PFSK-1 (cell line): ENCODE data around the gene COL4A6.

Experiments used
- POLR2AphosphoS5 ChIP-seq: IDR thresholded peaks from 2 replicates; pipeline ENCODE4 v1.6.1; 2012; ENCODE audit warnings: low read depth, mild to moderate bottlenecking, control low read depth, low read length, moderate library complexity
- REST ChIP-seq, 2 experiments: IDR thresholded peaks; 2 replicates each; pipeline versions ENCODE4 v1.6.1 to v1.8.0; 2011 to 2012; ENCODE audit warnings: low read depth in 2 of 2, low read length in 2 of 2, control low read depth in 1 of 2, inconsistent platforms in 1 of 2, mild to moderate bottlenecking in 1 of 2, moderate library complexity in 1 of 2; ENCODE audit not compliant: insufficient read depth in 1 of 2
- SIN3A ChIP-seq: IDR thresholded peaks from 2 replicates; pipeline ENCODE4 v1.6.1; 2012; ENCODE audit warnings: mild to moderate bottlenecking, low read length, moderate library complexity, borderline replicate concordance; ENCODE audit not compliant: insufficient read depth
- TAF1 ChIP-seq: IDR thresholded peaks from 2 replicates; pipeline ENCODE4 v1.6.1; 2012; ENCODE audit warnings: low read length, control low read depth, borderline replicate concordance; ENCODE audit not compliant: insufficient read depth

DNA sequence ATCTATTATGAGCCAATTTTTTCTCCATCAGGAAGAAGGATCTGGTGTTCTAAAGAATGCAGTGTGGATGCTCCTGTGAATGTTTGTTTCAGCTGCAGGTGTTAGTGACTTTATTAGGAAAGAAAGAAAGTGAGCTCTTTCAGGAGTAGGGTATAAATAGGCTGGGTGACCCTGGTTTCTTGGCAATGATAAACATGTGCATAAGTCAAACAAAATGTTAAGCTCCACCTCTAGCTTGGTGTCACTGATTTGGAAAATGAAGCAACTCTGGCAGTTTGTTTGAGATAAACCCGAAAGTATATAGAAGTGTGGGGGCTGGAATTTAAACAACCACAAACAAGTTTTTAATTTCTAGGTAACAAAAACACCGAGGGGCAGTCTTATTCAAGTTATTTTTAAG is 152.3 kb downstream of the COL4A6 start:
- TF ChIP-seq REST (IDR thresholded peaks at IDR 0.05; ENCODE audit: insufficient read depth in 1 of 2, low read depth in 2 of 2, low read length in 2 of 2) (no peak), POLR2AphosphoS5 (no peak), SIN3A (no peak), TAF1 (no peak)
